ENCODE measurements around the gene SMIM43. TPM values are rescaled to one million over a fixed set of nuclear protein-coding genes. Genes with fewer than 3 reads are reported as not detected.

SMIM43 gene
- total and polyA plus RNA-seq, 7 donors, result 0.03 TPM; not detected in 5

- TF ChIP-seq, protein P1, sequence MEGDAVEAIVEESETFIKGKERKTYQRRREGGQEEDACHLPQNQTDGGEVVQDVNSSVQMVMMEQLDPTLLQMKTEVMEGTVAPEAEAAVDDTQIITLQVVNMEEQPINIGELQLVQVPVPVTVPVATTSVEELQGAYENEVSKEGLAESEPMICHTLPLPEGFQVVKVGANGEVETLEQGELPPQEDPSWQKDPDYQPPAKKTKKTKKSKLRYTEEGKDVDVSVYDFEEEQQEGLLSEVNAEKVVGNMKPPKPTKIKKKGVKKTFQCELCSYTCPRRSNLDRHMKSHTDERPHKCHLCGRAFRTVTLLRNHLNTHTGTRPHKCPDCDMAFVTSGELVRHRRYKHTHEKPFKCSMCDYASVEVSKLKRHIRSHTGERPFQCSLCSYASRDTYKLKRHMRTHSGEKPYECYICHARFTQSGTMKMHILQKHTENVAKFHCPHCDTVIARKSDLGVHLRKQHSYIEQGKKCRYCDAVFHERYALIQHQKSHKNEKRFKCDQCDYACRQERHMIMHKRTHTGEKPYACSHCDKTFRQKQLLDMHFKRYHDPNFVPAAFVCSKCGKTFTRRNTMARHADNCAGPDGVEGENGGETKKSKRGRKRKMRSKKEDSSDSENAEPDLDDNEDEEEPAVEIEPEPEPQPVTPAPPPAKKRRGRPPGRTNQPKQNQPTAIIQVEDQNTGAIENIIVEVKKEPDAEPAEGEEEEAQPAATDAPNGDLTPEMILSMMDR (IDR thresholded peaks at IDR 0.05), result no peak
- Histone ChIP-seq H3K4me1 (peaks cover 17% of the 10 kb centered on the region), H3K36me3 (ENCODE audit: insufficient read depth in 1 of 2, low read depth in 1 of 2) (peaks cover 3 to 19% of the 10 kb centered on the region in 2 donors), H3K4me3 (no peak overlapping the region), H3K27ac (no peak overlapping the region), H3K27me3 (ENCODE audit: insufficient read depth in 3 of 3, low read length in 2 of 3) (peaks cover 0 to 2% (median 0%) of the 10 kb centered on the region in 3 donors), H3K9me3 (no peaks in the 10 kb centered on the region)
- 43 to 47% (median 44%) methylated on average over 2 of the region's 2 CpGs for WGBS, 3 donors
- intact Hi-C loops (cut with DNase I), result no loop called here
- DNase-seq, result no peak
- no peak for ATAC-seq
Observed at GRCh38 chr4:121799208-121799823, 34.4 kb upstream of the SMIM43 start.

DNA sequence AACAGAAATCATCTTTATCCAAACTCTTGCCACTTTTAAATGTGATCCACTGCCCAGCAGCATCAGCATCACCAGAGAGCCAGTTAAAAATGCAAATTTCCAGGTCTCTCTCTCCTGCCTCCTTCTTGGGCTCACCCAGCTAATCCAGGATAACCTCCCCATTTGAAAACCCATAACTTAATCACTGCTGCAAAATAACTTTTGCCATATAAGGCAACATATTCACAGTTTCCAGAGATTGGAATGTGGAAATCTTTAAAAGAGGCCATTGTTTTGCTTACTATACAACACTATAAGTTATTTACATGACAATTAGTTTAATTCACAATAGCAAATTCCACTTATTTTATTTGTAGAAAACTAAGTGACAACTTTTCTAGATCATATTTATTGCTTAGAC is 31.3 kb upstream of the SMIM43 start:
- no peak overlapping the region for H3K4me3 ChIP-seq
- H3K27me3 ChIP-seq (ENCODE audit: insufficient read depth in 3 of 3, low read length in 2 of 3), result peaks cover 2 to 5% (median 3%) of the 10 kb centered on the region in 3 donors
- TF ChIP-seq, protein P1 (IDR thresholded peaks at IDR 0.05), result no peak
- H3K4me1 ChIP-seq, result peaks cover 10% of the 10 kb centered on the region
- no peaks in the 10 kb centered on the region for H3K9me3 ChIP-seq
- no peak overlapping the region for H3K27ac ChIP-seq
- no peaks in the 10 kb centered on the region for H3K36me3 ChIP-seq (ENCODE audit: insufficient read depth in 1 of 2, low read depth in 1 of 2)
- intact Hi-C loops (cut with DNase I), result no loop called here
- DNase-seq, result no peak
- ATAC-seq, result no peak

DNA sequence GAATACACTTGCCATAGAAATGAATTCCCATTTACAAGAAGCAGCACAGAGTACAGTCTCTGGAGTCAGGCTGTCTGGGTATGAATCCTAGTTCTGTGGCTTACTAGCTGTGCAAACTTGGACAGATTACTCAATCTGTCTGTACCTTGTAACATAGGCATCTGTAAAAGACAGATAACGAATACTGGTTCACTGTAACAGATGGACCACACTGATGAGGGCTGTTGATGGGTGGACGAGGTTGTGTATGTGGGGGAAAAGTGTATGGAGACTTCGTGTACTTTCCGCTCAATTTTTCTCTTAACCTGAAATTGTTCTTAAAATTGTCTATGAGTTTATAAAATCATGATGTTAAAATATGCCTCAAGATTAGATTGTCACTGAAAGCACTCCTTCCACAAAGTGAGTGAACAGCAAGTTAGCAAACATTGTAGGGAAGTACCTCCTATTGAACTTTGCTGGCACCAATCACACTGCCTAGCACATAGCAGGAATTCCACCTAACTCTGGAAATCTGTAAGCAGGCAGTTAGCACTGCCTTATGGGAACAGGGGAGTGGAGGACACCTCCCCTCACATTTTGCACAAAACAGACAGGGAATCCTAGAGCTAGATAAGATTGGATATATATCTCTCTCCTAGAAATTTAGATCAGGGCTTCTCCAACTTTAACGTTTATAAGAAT is 29.7 kb upstream of the SMIM43 start:
- H3K27me3 ChIP-seq (ENCODE audit: insufficient read depth in 3 of 3, low read length in 2 of 3), result peaks cover 2 to 5% (median 3%) of the 10 kb centered on the region in 3 donors
- intact Hi-C loops (cut with DNase I), result no loop called here
- H3K36me3 ChIP-seq (ENCODE audit: insufficient read depth in 1 of 2, low read depth in 1 of 2), result no peaks in the 10 kb centered on the region
- H3K4me3 ChIP-seq, result no peak overlapping the region
- 76 to 78% (median 77%) methylated on average over 5 of the region's 5 CpGs for WGBS, 3 donors
- H3K9me3 ChIP-seq, result no peaks in the 10 kb centered on the region
- ATAC-seq (no peak), DNase-seq (no peak)
- no peak overlapping the region for H3K27ac ChIP-seq
- TF ChIP-seq, protein P1 (IDR thresholded peaks at IDR 0.05), result no peak
- H3K4me1 ChIP-seq, result no peaks in the 10 kb centered on the region

DNA sequence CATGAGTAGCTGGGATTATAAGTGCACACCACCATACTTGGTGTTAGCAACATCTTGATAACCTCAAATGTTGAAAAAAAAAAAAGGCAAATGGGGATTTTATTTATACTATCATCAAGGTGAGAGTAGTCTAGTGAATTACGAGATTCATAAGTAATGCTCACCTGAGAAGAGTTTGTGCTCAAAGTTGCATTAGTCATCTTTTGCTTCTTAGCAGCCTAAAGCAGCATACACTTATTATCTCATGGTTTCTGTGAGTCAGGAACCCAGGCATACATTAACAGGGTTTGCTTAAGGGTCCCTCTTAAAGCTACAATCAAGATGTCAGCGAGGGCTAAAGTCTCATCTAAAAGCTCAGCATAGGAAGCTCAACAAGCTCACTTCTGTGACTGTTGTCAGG is 28.0 kb upstream of the SMIM43 start:
- Histone ChIP-seq H3K9me3 (no peaks in the 10 kb centered on the region), H3K4me1 (no peaks in the 10 kb centered on the region), H3K36me3 (ENCODE audit: insufficient read depth in 1 of 2, low read depth in 1 of 2) (no peaks in the 10 kb centered on the region), H3K27me3 (ENCODE audit: insufficient read depth in 3 of 3, low read length in 2 of 3) (peaks cover 2 to 5% (median 3%) of the 10 kb centered on the region in 3 donors), H3K4me3 (no peak overlapping the region), H3K27ac (no peak overlapping the region)
- no peak for ATAC-seq
- 95 to 99% (median 96%) methylated on average over 2 of the region's 2 CpGs for WGBS, 3 donors
- DNase-seq, result no peak
- intact Hi-C loops (cut with DNase I), result no loop called here
- TF ChIP-seq, protein P1 (IDR thresholded peaks at IDR 0.05), result no peak
